ENCODE data around the gene OR52W1. TPM values are rescaled to one million over a fixed set of nuclear protein-coding genes. Genes with fewer than 3 reads are reported as not detected.

The OR52W1 gene
- total RNA-seq, 6 donors from 2014 or later = not detected

DNA sequence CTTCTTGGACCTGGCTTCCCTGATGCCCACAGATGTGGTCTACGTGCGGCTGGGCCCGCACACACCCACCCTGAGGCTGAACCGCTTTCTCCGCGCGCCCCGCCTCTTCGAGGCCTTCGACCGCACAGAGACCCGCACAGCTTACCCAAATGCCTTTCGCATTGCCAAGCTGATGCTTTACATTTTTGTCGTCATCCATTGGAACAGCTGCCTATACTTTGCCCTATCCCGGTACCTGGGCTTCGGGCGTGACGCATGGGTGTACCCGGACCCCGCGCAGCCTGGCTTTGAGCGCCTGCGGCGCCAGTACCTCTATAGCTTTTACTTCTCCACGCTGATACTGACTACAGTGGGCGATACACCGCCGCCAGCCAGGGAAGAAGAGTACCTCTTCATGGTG, 41.1 kb downstream of the OR52W1 start:
- no peaks in the 10 kb centered on the region for H3K27me3 ChIP-seq
- DNase-seq = peak in 1 of 2 donors; percentile 65
- H3K4me3 ChIP-seq = no peak overlapping the region
- WGBS, 2 donors = 96 to 98% methylated on average over 26 to 28 of the region's 28 CpGs
- peaks cover 0 to 8% (median 4%) of the 10 kb centered on the region in 4 donors for H3K4me1 ChIP-seq
- H3K27ac ChIP-seq = no peak overlapping the region
- no peak for TF ChIP-seq POLR2A (IDR thresholded peaks at IDR 0.05)
- TF ChIP-seq EP300 (IDR thresholded peaks at IDR 0.05) = no peak
- TF ChIP-seq CTCF (IDR thresholded peaks at IDR 0.05) = no peak
- TF ChIP-seq POLR2AphosphoS5 (IDR thresholded peaks at IDR 0.05) = no peak
- H3K9me3 ChIP-seq = no peaks in the 10 kb centered on the region
- H3K36me3 ChIP-seq = no peaks in the 10 kb centered on the region
- ATAC-seq (ENCODE audit: low FRiP score in 2 of 2) = no peak

- DNase-seq (no peak), ATAC-seq (ENCODE audit: low FRiP score in 2 of 2) (no peak)
- Histone ChIP-seq H3K27ac (no peak overlapping the region), H3K36me3 (no peaks in the 10 kb centered on the region), H3K9me3 (no peaks in the 10 kb centered on the region), H3K4me1 (peaks cover 0 to 2% (median 0%) of the 10 kb centered on the region in 4 donors), H3K4me3 (no peak overlapping the region), H3K27me3 (no peaks in the 10 kb centered on the region)
- TF ChIP-seq CTCF (IDR thresholded peaks at IDR 0.05) = no peak
- no peak for TF ChIP-seq POLR2AphosphoS5 (IDR thresholded peaks at IDR 0.05)
- TF ChIP-seq EP300 (IDR thresholded peaks at IDR 0.05) = no peak
- no peak for TF ChIP-seq POLR2A (IDR thresholded peaks at IDR 0.05)
- 47 to 56% methylated on average over 1 of the region's 1 CpG for WGBS, 2 donors
Measured at GRCh38 chr11:6240781-6241180, 41.8 kb downstream of the OR52W1 start.

DNA sequence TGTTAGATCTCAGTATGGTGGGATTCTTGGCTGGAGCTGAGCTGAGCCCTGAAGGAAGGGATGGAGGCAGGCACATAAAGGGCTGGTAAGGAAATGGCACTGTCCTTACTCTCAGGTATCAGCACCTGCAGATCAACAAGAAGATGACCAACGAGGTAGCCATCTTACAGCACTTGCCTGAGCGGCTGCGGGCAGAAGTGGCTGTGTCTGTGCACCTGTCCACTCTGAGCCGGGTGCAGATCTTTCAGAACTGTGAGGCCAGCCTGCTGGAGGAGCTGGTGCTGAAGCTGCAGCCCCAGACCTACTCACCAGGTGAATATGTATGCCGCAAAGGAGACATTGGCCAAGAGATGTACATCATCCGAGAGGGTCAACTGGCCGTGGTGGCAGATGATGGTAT, 42.3 kb downstream of the OR52W1 start:
- Histone ChIP-seq H3K4me1 (no peaks in the 10 kb centered on the region), H3K36me3 (no peaks in the 10 kb centered on the region), H3K27me3 (no peaks in the 10 kb centered on the region), H3K4me3 (no peak overlapping the region), H3K27ac (no peak overlapping the region), H3K9me3 (no peaks in the 10 kb centered on the region)
- TF ChIP-seq POLR2AphosphoS5 (IDR thresholded peaks at IDR 0.05) (no peak), CTCF (IDR thresholded peaks at IDR 0.05) (no peak), EP300 (IDR thresholded peaks at IDR 0.05) (no peak), POLR2A (IDR thresholded peaks at IDR 0.05) (no peak)
- ATAC-seq (ENCODE audit: low FRiP score in 2 of 2) = no peak
- no peak for DNase-seq
- WGBS, 2 donors = 93 to 98% methylated on average over 4 to 7 of the region's 7 CpGs

DNA sequence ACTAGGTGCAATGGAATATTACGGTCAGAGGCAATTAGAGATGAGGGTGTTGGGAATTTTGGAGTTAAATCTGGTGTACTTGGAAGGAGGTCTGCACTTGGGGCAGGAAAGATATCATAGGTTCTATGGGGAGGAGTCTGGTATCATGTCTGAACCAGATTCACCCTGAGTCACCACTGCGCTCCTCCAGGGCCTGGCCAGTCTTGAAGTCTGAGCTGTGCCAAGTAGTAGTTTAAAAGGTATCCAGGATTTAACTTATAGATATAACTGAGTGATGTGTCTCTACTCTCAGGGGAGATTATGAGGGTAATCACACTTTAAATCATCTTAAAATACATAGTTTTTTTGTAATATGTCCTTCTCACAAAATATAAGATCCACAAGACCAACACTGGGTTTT, 46.5 kb downstream of the OR52W1 start:
- WGBS, 2 donors = 92 to 98% methylated on average over 2 of the region's 2 CpGs

More for the DNA sequence above, 46.5 kb downstream of the OR52W1 start:
- H3K9me3 ChIP-seq = no peaks in the 10 kb centered on the region
- peaks cover 0 to 2% (median 0%) of the 10 kb centered on the region in 4 donors for H3K4me1 ChIP-seq
- no peak overlapping the region for H3K27ac ChIP-seq
- no peak overlapping the region for H3K4me3 ChIP-seq
- DNase-seq = no peak
- ATAC-seq (ENCODE audit: low FRiP score in 2 of 2) = no peak
- H3K27me3 ChIP-seq = no peaks in the 10 kb centered on the region
- no peak for TF ChIP-seq POLR2AphosphoS5 (IDR thresholded peaks at IDR 0.05)
- no peak for TF ChIP-seq EP300 (IDR thresholded peaks at IDR 0.05)
- TF ChIP-seq CTCF (IDR thresholded peaks at IDR 0.05) = no peak
- no peak for TF ChIP-seq POLR2A (IDR thresholded peaks at IDR 0.05)
- no peaks in the 10 kb centered on the region for H3K36me3 ChIP-seq
